CD4-positive, CD25-positive, alpha-beta regulatory T cell (primary cell): Measurements from ENCODE around the gene HS3ST6. TPM values are rescaled to one million over a fixed set of nuclear protein-coding genes. Genes with fewer than 3 reads are reported as not detected.

Source experiments
- ATAC-seq, 2 donors: fragments of 150-1000 bp; cut with Tn5 transposase; one replicate each; pipeline ENCODE4 v1.10.0; 2021; ENCODE audit warnings: low read depth in 2 of 2, moderate number of reproducible peaks in 2 of 2, moderate library complexity in 1 of 2
- DNase-seq, 3 donors: peaks; one replicate each; pipeline versions ENCODE4 v3.0.0 to v3.0.0-alpha.2; 2012 to 2022; ENCODE audit warnings: mixed read lengths in 1 of 3
- H3K27ac ChIP-seq: one replicate; pipeline ENCODE4 v1.7.0; 2013; ENCODE audit warnings: mild to moderate bottlenecking, low read length; ENCODE audit not compliant: insufficient read depth, poor library complexity, severe bottlenecking
- H3K27me3 ChIP-seq: one replicate; pipeline ENCODE4 v1.7.0; 2013; ENCODE audit warnings: low read length; ENCODE audit not compliant: control insufficient read depth, insufficient read depth
- H3K36me3 ChIP-seq: one replicate; pipeline ENCODE4 v1.7.0; 2013; ENCODE audit warnings: mild to moderate bottlenecking, low read length, moderate library complexity; ENCODE audit not compliant: control insufficient read depth, insufficient read depth
- H3K4me1 ChIP-seq: 2 replicates; pipeline ENCODE4 v1.7.0; 2013; ENCODE audit warnings: mild to moderate bottlenecking, low read length; ENCODE audit not compliant: insufficient read depth, control insufficient read depth, poor library complexity, severe bottlenecking
- H3K4me3 ChIP-seq: one replicate; pipeline ENCODE4 v1.7.0; 2013; ENCODE audit warnings: low read depth, mild to moderate bottlenecking, low read length, moderate library complexity
- H3K9me3 ChIP-seq, 2 experiments: 1 replicate in 1 of 2; 2 replicates in 1 of 2; pipeline ENCODE4 v1.7.0; 2013; ENCODE audit warnings: low read length in 2 of 2, mild to moderate bottlenecking in 1 of 2, moderate library complexity in 1 of 2; ENCODE audit not compliant: control insufficient read depth in 2 of 2
- H3K27ac Mint-ChIP-seq, 3 donors: one replicate each; pipeline ENCODE4 v1.8.0; 2020 to 2022; ENCODE audit warnings: mild to moderate bottlenecking in 3 of 3, mixed read lengths in 3 of 3, moderate library complexity in 2 of 3
- H3K27me3 Mint-ChIP-seq: one replicate; pipeline ENCODE4 v1.8.0; 2022; ENCODE audit warnings: mild to moderate bottlenecking, mixed read lengths
- H3K36me3 Mint-ChIP-seq: one replicate; pipeline ENCODE4 v1.8.0; 2020; ENCODE audit warnings: mixed read lengths
- H3K4me1 Mint-ChIP-seq, 4 donors: one replicate each; pipeline ENCODE4 v1.8.0; 2020 to 2022; ENCODE audit warnings: mixed read lengths in 4 of 4, mild to moderate bottlenecking in 1 of 4
- H3K4me3 Mint-ChIP-seq, 4 donors: one replicate each; pipeline ENCODE4 v1.8.0; 2020 to 2022; ENCODE audit warnings: mild to moderate bottlenecking in 4 of 4, mixed read lengths in 4 of 4, moderate library complexity in 3 of 4
- H3K9me3 Mint-ChIP-seq, 7 donors: one replicate each; pipeline ENCODE4 v1.8.0; 2020 to 2022; ENCODE audit warnings: mixed read lengths in 7 of 7, mild to moderate bottlenecking in 3 of 7, moderate library complexity in 2 of 7
- polyA plus RNA-seq, 4 donors: library from polyadenylated mRNA; unstranded; fragments of 300-500 nt; fragmentation: Illumina TruSeq; gene quantifications; one replicate each; pipeline ENCODE4 v1.2.3, GENCODE V29; 2021
- total RNA-seq: library from RNA; stranded (reverse); gene quantifications from one replicate; pipeline ENCODE4 v1.2.3, GENCODE V29; 2022

HS3ST6 gene
- total and polyA plus RNA-seq, 5 donors from 2014 or later = not detected

DNA sequence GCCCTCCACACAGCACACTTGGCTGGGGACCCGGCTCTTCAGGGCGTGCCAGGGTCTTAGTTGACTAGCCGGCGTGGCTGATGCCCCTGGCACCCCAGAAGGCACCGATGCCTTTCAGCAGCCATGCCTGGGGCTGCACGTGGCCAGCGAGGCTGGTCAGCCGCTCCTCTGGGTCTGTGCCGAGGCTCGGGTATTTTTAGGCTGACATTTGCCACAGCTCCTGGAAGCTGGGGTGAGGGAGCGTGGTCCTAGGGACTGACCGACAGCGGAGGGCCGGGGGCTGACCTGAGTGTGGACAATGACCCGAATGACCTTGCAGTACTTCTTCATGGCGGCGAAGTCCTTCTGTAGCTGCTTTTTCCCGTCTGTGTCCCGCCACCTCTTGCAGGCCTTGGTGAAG is 32.3 kb upstream of the HS3ST6 start:
- Mint-ChIP-seq H3K9me3 (no peaks in the 10 kb centered on the region), H3K27me3 (peaks cover 5% of the 10 kb centered on the region), H3K4me1 (no peaks in the 10 kb centered on the region), H3K27ac (no peak overlapping the region), H3K36me3 (no peaks in the 10 kb centered on the region), H3K4me3 (no peak overlapping the region)
- DNase-seq (no peak), ATAC-seq (no peak)
- H3K9me3 ChIP-seq = no peaks in the 10 kb centered on the region
- no peak overlapping the region for H3K27ac ChIP-seq
- no peaks in the 10 kb centered on the region for H3K36me3 ChIP-seq
- no peak overlapping the region for H3K4me3 ChIP-seq
- H3K4me1 ChIP-seq = no peaks in the 10 kb centered on the region
- H3K27me3 ChIP-seq = no peaks in the 10 kb centered on the region

DNA sequence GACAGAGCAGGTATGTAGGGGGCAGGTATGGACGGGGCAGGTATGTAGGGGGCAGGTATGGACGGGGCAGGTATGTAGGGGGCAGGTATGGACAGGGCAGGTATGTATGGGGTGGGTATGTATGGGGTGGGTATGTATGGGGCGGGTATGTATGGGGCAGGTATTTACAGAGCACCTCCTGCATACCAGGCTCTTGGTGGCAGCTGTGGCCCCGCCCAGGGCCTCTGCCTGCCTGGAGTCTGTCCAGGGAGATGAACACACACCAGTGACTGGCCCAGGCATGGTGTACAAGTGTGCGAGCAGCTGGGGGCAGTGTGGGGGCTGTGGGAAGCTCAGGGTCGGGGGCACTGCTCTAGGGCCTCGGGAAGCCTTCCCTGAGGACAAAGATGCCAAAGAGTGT is 31.8 kb upstream of the HS3ST6 start:
- DNase-seq (no peak), ATAC-seq (no peak)
- Histone ChIP-seq H3K9me3 (no peaks in the 10 kb centered on the region), H3K4me3 (no peak overlapping the region), H3K36me3 (no peaks in the 10 kb centered on the region), H3K27me3 (no peaks in the 10 kb centered on the region), H3K27ac (no peak overlapping the region), H3K4me1 (no peaks in the 10 kb centered on the region)
- H3K9me3 Mint-ChIP-seq = no peaks in the 10 kb centered on the region
- H3K4me1 Mint-ChIP-seq = no peaks in the 10 kb centered on the region
- H3K27ac Mint-ChIP-seq = no peak overlapping the region
- H3K4me3 Mint-ChIP-seq = no peak overlapping the region
- H3K27me3 Mint-ChIP-seq = peaks cover 5% of the 10 kb centered on the region
- no peaks in the 10 kb centered on the region for H3K36me3 Mint-ChIP-seq

DNA sequence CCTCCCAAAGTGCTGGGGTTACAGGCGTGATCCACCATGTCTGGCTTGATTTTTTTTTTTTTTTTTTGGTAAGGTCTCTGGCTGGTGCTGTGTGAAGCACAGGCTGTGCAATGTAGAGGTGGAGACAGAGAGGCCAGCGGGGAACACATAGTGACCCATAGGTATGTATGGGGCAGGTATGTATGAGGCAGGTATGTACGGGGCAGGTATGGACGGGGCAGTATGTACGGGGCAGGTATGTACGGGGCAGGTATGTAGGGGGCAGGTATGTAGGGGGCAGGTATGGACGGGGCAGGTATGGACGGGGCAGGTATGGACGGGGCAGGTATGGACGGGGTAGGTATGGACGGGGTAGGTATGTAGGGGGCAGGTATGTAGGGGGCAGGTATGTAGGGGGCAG is 31.3 kb upstream of the HS3ST6 start:
- Histone ChIP-seq H3K4me1 (no peaks in the 10 kb centered on the region), H3K27ac (no peak overlapping the region), H3K4me3 (no peak overlapping the region), H3K27me3 (no peaks in the 10 kb centered on the region), H3K36me3 (no peaks in the 10 kb centered on the region), H3K9me3 (no peaks in the 10 kb centered on the region)
- Mint-ChIP-seq H3K27me3 (peaks cover 5% of the 10 kb centered on the region), H3K36me3 (no peaks in the 10 kb centered on the region), H3K27ac (no peak overlapping the region), H3K4me1 (peaks cover 0 to 2% (median under 1%) of the 10 kb centered on the region in 4 donors), H3K9me3 (no peaks in the 10 kb centered on the region), H3K4me3 (no peak overlapping the region)
- ATAC-seq = no peak
- DNase-seq = no peak

DNA sequence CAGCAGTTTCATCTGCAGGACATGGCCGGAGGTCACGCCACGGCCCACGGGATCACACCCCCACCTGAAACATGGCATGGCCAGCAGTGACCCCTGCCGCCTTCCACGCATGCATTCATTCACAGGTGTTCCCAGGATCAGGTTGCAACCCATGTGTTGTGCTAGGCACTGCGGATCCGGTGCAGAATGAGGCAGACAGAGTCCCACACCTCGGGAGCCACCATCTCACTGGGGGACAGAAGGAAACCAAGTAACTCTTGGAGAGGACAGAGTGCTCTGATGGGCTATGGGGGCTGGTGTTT is 29.1 kb upstream of the HS3ST6 start:
- peaks cover 5% of the 10 kb centered on the region for H3K27me3 Mint-ChIP-seq
- Histone ChIP-seq H3K27me3 (no peaks in the 10 kb centered on the region), H3K4me1 (peaks cover 13% of the 10 kb centered on the region), H3K36me3 (no peaks in the 10 kb centered on the region), H3K27ac (no peak overlapping the region), H3K9me3 (no peaks in the 10 kb centered on the region), H3K4me3 (no peak overlapping the region)
- DNase-seq (no peak), ATAC-seq (no peak)
- no peaks in the 10 kb centered on the region for H3K9me3 Mint-ChIP-seq
- no peak overlapping the region for H3K27ac Mint-ChIP-seq
- no peak overlapping the region for H3K4me3 Mint-ChIP-seq
- H3K4me1 Mint-ChIP-seq = peaks cover 0 to 17% (median 8%) of the 10 kb centered on the region in 4 donors
- H3K36me3 Mint-ChIP-seq = no peaks in the 10 kb centered on the region

DNA sequence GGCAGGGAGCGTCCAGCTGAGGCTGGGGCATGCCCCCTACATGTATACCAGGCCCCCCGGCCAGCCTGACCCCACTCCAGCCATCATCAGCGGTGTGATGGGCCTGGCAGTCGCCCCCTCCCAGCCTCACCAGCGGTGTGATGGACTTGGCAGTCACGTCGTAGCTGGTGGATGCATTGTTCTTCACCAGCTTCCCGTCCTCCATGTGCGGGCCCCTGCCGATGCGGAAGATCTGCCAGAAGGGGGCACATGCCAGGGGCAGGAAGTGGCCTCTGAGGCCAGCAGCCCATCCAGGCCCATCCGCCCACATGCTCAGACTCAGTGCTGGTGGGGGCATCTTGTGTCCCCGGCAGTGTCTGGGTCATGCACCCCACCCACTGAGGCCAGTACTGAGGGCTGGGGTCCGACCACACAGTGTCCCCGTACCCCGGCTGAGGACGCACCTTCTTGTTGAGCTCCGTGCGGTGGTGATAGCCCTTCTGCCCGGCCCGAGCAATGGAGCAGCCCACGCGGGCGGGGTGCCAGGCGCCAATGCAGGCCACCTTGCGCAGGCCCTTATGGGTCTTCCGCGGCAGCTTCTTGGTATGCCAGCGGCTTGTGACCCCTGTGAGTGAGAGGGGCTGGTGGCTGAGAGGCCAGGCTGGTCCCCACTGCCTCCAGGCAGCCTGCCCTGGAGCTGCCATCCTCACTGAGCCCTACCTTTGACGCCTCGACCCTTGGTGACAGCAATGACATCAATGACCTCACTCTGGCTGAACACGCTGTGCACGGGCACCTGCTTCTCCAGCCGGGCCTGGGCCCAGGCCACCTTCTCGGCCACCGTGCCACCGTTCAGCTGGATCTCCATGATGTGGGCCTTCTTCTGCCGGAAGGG is 28.5 kb upstream of the HS3ST6 start:
- Histone ChIP-seq H3K4me1 (peaks cover 19% of the 10 kb centered on the region), H3K4me3 (no peak overlapping the region), H3K27ac (no peak overlapping the region), H3K9me3 (no peaks in the 10 kb centered on the region), H3K27me3 (no peaks in the 10 kb centered on the region), H3K36me3 (no peaks in the 10 kb centered on the region)
- ATAC-seq (no peak), DNase-seq (no peak)
- peak overlapping the region in 1 of 4 donors; percentile 28 for H3K4me3 Mint-ChIP-seq
- no peak overlapping the region for H3K27ac Mint-ChIP-seq
- H3K9me3 Mint-ChIP-seq = no peaks in the 10 kb centered on the region
- no peaks in the 10 kb centered on the region for H3K36me3 Mint-ChIP-seq
- peaks cover 0 to 23% (median 8%) of the 10 kb centered on the region in 4 donors for H3K4me1 Mint-ChIP-seq
- H3K27me3 Mint-ChIP-seq = peaks cover 5% of the 10 kb centered on the region

DNA sequence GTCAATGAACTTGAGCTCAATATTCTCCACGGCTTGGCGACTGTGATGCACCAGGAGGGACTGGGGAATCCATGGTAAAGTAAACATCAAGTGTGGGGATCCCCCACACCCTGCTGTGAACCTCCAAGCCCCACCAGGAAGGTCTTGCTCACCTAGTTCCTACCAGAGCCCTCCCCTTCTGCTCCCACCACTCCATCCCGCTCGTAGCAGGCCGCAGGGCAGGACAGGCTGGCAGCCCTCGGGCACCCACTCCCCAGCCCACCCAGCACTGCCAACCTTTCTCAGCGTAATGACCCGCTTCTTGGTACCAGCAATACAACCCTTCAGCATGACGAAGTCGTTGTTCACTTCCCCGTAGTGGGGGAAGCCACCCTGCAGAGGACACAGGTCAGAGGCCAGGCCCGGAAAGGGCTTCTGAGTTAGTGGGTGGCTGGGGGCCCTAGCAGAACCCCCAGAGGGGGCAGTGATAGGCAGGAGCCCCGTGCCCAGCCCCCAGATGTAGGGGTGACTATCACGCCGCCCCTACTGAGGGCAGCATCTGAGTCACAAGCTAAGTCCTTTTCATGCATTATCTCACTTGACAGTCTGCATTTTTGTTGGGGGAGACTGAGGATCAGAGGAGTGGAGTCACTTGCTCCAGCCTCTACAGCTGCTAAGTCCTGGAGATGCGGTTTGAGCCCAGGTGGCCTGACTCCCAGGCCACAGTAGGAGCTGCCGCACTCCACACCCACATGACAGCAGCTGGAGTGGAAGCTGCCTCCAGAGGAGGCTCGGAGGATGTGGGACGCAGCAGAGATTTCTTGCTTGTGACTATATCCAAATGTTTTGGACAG is 27.6 kb upstream of the HS3ST6 start:
- Mint-ChIP-seq H3K4me1 (peaks cover 0 to 29% (median 9%) of the 10 kb centered on the region in 4 donors), H3K27me3 (peaks cover 5% of the 10 kb centered on the region), H3K36me3 (no peaks in the 10 kb centered on the region), H3K4me3 (peak overlapping the region in 2 of 4 donors; percentile 35 to 38), H3K27ac (no peak overlapping the region), H3K9me3 (no peaks in the 10 kb centered on the region)
- ATAC-seq = no peak
- Histone ChIP-seq H3K27me3 (no peaks in the 10 kb centered on the region), H3K36me3 (no peaks in the 10 kb centered on the region), H3K4me3 (no peak overlapping the region), H3K9me3 (no peaks in the 10 kb centered on the region), H3K27ac (no peak overlapping the region), H3K4me1 (peaks cover 23% of the 10 kb centered on the region)
- no peak for DNase-seq

DNA sequence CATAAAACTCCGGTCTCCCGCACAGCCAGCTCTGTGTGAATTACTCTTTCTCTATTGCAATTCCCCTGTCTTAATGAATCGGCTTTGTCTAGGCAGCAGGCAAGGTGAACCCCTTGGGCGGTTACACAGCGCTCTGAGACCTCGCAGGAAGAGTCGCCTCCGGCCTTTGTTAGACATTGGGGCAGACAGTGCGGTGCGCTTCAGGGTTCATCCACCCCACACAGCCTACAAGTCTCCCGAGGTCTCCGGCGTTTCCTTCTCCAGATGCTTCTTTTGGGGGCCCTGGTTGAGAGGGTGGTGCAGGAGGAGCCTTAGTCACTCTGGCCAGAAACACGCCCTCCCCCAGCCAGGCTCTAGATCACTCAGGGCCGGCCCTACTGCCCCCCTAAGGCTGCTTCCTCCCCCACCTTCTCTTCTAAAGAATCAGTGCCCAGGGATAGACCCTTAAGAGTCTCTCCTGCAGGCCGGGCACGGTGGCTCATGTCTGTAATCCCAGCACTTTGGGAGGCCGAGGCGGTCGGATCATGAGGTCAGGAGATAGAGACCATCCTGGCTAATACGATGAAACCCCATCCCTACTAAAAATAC is 26.5 kb upstream of the HS3ST6 start:
- Mint-ChIP-seq H3K9me3 (no peaks in the 10 kb centered on the region), H3K36me3 (no peaks in the 10 kb centered on the region), H3K27ac (peak overlapping the region in 1 of 3 donors; percentile 71), H3K4me1 (peaks cover 0 to 29% (median 9%) of the 10 kb centered on the region in 4 donors), H3K27me3 (peaks cover 5% of the 10 kb centered on the region), H3K4me3 (peak overlapping the region; percentile 85 to 93 (median 88))
- Histone ChIP-seq H3K27me3 (no peaks in the 10 kb centered on the region), H3K9me3 (no peaks in the 10 kb centered on the region), H3K4me1 (peaks cover 23% of the 10 kb centered on the region), H3K27ac (no peak overlapping the region), H3K36me3 (no peaks in the 10 kb centered on the region), H3K4me3 (no peak overlapping the region)
- DNase-seq (no peak), ATAC-seq (no peak)
